Brain microvascular endothelial cell (primary cell): Measurements from ENCODE around the gene PRMT3.

Experiments used
- DNase-seq: peaks from one replicate; pipeline ENCODE4 v3.0.0-alpha.2; 2020
- H3K27ac ChIP-seq: fragments of 250-450 bp; sonication (Bioruptor Pico); 2 replicates; pipeline ENCODE4 v1.5.1; 2020; ENCODE audit warnings: mild to moderate bottlenecking, moderate library complexity
- H3K27me3 ChIP-seq: fragments of 250-450 bp; sonication (Bioruptor Pico); replicated peaks from 2 replicates; pipeline ENCODE4 v1.5.1; 2020; ENCODE audit warnings: mild to moderate bottlenecking
- H3K36me3 ChIP-seq: fragments of 250-450 bp; sonication (Bioruptor Pico); replicated peaks from 2 replicates; pipeline ENCODE4 v1.5.1; 2020; ENCODE audit warnings: mild to moderate bottlenecking
- H3K4me3 ChIP-seq: 2 replicates; pipeline ENCODE4 v1.5.1; 2011; ENCODE audit warnings: low read depth, mild to moderate bottlenecking, control low read depth, low read length, moderate library complexity
- in situ Hi-C: cut with HindIII; loops from 2 replicates; pipeline ENCODE4 v1.10.0; 2017; ENCODE audit warnings: low sequenced_read_pairs, low pct_ligation_motif_present
- TF ChIP-seq, protein P1 (sequence below): IDR thresholded peaks from 2 replicates; pipeline ENCODE4 v1.5.1; 2011; ENCODE audit warnings: low read depth, mild to moderate bottlenecking, moderate library complexity, low read length, control low read depth, inconsistent platforms; ENCODE audit errors: missing control alignments

The PRMT3 gene

DNA sequence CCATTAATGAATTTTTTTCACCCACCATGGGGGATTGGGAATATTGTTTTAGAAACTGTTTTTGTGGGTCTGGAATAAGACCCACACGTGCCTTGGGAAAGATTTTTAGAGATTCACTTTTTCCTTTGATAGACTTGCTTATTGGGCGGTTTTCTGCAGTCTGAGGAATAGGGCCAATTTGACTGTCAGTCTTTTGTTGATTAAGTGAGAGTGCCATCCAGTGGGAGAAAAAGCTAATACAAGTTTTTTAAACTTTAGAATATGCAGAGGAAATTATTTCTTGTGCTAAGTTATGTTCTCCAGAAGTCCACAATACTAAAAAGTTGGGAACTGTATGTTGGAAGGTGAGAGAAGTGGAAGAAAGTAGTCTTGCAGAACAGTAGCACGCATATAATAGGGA lies 56.1 kb downstream of the PRMT3 start:
- no peak for DNase-seq
- Histone ChIP-seq H3K4me3 (no peak overlapping the region), H3K27me3 (no peaks in the 10 kb centered on the region), H3K27ac (no peak overlapping the region), H3K36me3 (no peaks in the 10 kb centered on the region)
- in situ Hi-C loops: no loop called here
- TF ChIP-seq, protein P1, sequence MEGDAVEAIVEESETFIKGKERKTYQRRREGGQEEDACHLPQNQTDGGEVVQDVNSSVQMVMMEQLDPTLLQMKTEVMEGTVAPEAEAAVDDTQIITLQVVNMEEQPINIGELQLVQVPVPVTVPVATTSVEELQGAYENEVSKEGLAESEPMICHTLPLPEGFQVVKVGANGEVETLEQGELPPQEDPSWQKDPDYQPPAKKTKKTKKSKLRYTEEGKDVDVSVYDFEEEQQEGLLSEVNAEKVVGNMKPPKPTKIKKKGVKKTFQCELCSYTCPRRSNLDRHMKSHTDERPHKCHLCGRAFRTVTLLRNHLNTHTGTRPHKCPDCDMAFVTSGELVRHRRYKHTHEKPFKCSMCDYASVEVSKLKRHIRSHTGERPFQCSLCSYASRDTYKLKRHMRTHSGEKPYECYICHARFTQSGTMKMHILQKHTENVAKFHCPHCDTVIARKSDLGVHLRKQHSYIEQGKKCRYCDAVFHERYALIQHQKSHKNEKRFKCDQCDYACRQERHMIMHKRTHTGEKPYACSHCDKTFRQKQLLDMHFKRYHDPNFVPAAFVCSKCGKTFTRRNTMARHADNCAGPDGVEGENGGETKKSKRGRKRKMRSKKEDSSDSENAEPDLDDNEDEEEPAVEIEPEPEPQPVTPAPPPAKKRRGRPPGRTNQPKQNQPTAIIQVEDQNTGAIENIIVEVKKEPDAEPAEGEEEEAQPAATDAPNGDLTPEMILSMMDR: peak; percentile 39

DNA sequence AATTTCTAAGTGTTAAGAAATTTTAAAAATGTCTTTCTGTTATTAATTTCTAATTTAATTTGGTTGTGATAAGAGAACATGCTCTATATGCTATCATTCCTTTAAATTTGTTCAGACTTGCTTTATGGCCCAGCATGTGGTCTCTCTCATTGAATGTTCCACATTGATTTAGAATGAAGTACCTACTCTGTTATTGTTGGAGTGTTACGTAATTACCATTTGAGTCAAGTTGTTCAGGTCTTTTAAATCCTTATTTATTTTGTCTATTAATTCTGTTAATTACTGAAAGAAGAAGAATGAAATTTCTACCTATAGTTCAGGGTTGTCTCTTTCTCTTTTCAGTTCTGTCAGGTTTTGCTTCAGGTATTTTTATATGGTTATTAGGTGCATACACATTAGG lies 57.0 kb downstream of the PRMT3 start:
- Histone ChIP-seq H3K27me3 (no peaks in the 10 kb centered on the region), H3K36me3 (no peaks in the 10 kb centered on the region), H3K27ac (no peak overlapping the region), H3K4me3 (no peak overlapping the region)
- no peak for DNase-seq
- in situ Hi-C loops: no loop called here
- TF ChIP-seq, protein P1: no peak

DNA sequence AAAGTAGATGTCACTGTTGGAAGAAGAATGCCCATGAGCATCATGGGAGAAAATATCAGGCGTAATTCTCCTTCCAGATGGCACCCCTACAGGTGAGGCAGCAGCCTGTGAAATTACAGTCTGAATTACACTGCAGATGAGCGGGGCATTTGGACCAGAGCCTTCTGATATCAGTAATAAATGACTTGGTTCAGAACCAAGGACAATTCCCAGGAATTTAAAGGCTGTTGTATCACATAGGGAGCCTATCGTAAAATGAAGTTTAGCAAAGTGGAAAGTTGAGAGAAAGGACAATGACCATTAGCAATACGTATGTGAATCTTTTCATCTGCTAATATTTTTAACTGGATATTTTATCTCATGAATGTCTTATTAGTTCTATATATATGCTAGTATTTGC lies 61.3 kb downstream of the PRMT3 start:
- DNase-seq: no peak
- in situ Hi-C loops: no loop called here
- Histone ChIP-seq H3K27ac (no peak overlapping the region), H3K36me3 (no peaks in the 10 kb centered on the region), H3K27me3 (no peaks in the 10 kb centered on the region), H3K4me3 (no peak overlapping the region)
- TF ChIP-seq, protein P1: no peak

DNA sequence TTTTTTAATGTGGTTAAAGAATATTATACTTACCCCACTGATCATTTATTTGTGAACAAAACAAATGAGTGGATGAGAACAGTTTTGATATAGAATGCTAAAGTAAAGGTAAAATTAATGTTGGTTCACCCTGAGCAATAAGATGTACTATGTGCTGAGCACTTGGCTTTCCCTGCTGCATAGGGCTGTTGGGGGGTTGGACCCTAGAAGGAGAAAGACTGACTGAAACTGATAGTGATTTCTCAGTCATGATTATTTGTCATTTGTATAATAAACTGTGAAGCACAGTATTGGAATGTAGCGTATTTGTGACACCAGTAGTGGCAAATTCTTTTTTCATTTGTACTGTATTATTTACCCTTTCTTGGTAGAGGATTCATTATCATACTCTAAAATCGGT lies 63.3 kb downstream of the PRMT3 start:
- Histone ChIP-seq H3K27me3 (no peaks in the 10 kb centered on the region), H3K4me3 (no peak overlapping the region), H3K36me3 (no peaks in the 10 kb centered on the region), H3K27ac (no peak overlapping the region)
- DNase-seq: no peak
- TF ChIP-seq, protein P1: no peak
- in situ Hi-C loops: no loop called here

DNA sequence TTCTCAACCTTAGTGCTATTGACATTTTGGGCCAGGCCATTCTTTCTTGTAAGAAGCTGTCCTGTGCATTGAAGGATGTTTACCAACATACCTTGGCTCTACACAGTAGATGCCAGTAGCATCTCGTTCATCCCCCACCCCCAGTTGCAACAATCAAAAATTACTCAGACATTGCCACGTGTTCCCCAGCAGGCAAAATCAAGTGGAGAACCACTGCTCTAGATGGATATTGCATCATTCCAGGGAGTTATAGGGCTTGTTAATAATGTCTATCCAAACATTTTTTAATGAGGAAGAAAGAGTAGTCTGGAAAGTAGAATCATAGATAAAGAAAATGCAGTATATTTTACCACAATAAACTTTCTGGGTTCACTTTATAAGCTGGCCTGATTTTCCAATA lies 64.1 kb downstream of the PRMT3 start:
- DNase-seq: no peak
- TF ChIP-seq, protein P1: no peak

DNA sequence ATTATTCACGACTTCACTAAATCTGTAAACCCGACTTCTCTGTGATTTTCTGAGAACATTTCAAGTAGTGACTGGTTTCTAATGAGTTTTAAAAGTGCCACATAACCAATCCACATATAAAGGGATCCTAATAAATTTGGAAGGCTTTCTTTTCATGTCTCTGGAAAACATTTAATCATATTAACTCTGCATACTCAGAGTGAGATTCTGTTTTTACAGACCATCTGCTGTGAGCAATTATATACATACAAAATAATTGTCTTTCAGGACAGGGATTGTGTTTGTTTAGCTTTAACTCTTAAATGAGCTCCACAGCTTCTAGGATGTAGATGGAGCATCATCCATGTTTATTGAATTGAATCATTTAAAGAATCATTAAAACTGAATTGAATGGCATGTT lies 65.1 kb downstream of the PRMT3 start:
- Histone ChIP-seq H3K27ac (no peak overlapping the region), H3K27me3 (no peaks in the 10 kb centered on the region), H3K4me3 (no peak overlapping the region), H3K36me3 (no peaks in the 10 kb centered on the region)
- DNase-seq: no peak
- TF ChIP-seq, protein P1: no peak
- in situ Hi-C loops: no loop called here

More for the DNA sequence above, 64.1 kb downstream of the PRMT3 start:
- Histone ChIP-seq H3K36me3 (no peaks in the 10 kb centered on the region), H3K27ac (no peak overlapping the region), H3K4me3 (no peak overlapping the region), H3K27me3 (no peaks in the 10 kb centered on the region)
- in situ Hi-C loops: no loop called here
